Erythroblast (primary cell): ENCODE data around the gene NR2F1-AS1.

Experiments
- DNase-seq, 2 experiments: peaks; one replicate each; lab custom pipeline; 2025; lab: John Stamatoyannopoulos, UW
- GATA1 ChIP-seq: IDR thresholded peaks from 2 replicates; pipeline ENCODE4 v1.6.1; 2011; ENCODE audit warnings: low read depth, mild to moderate bottlenecking, control low read depth, low read length, moderate library complexity
- POLR2A ChIP-seq: IDR thresholded peaks from 2 replicates; pipeline ENCODE4 v1.6.1; 2011; ENCODE audit warnings: mild to moderate bottlenecking, low read length

NR2F1-AS1 gene

GRCh38 chr5:93580063-93580926, 724 bp downstream of the NR2F1-AS1 start:
- DNase-seq, result peak; percentile 33 to 52
- TF ChIP-seq POLR2A (no peak), GATA1 (no peak)

GRCh38 chr5:93579692-93580062, 1.3 kb downstream of the NR2F1-AS1 start:
- TF ChIP-seq POLR2A (no peak), GATA1 (no peak)
- DNase-seq, result peak; percentile 33 to 36

GRCh38 chr5:93578813-93579691, 2.0 kb downstream of the NR2F1-AS1 start:
- no peak for DNase-seq
- TF ChIP-seq POLR2A, result no peak
- no peak for TF ChIP-seq GATA1

- no peak for TF ChIP-seq GATA1
- no peak for TF ChIP-seq POLR2A
- DNase-seq, result no peak
Measured at GRCh38 chr5:93577854-93578812, 2.9 kb downstream of the NR2F1-AS1 start.

GRCh38 chr5:93576994-93577853, 3.8 kb downstream of the NR2F1-AS1 start:
- TF ChIP-seq POLR2A (no peak), GATA1 (no peak)

GRCh38 chr5:93575461-93576414, 5.3 kb downstream of the NR2F1-AS1 start:
- TF ChIP-seq GATA1 (no peak), POLR2A (no peak)
- DNase-seq, result no peak

More at GRCh38 chr5:93576994-93577853, 3.8 kb downstream of the NR2F1-AS1 start:
- DNase-seq, result no peak

GRCh38 chr5:93574491-93575305, 6.3 kb downstream of the NR2F1-AS1 start:
- no peak for DNase-seq
- TF ChIP-seq GATA1 (no peak), POLR2A (no peak)

- no peak for DNase-seq
- TF ChIP-seq POLR2A, result no peak
Measured at GRCh38 chr5:93573354-93574351, 7.4 kb downstream of the NR2F1-AS1 start.

GRCh38 chr5:93572608-93573353, 8.2 kb downstream of the NR2F1-AS1 start:
- peak in 1 of 2 experiments; percentile 28 for DNase-seq
- TF ChIP-seq POLR2A (no peak), GATA1 (no peak)
